ENCODE data around the gene MTPN.
A peak's percentile ranks its signal among the peaks of the same experiment; 100 is the strongest.

The MTPN gene

DNA sequence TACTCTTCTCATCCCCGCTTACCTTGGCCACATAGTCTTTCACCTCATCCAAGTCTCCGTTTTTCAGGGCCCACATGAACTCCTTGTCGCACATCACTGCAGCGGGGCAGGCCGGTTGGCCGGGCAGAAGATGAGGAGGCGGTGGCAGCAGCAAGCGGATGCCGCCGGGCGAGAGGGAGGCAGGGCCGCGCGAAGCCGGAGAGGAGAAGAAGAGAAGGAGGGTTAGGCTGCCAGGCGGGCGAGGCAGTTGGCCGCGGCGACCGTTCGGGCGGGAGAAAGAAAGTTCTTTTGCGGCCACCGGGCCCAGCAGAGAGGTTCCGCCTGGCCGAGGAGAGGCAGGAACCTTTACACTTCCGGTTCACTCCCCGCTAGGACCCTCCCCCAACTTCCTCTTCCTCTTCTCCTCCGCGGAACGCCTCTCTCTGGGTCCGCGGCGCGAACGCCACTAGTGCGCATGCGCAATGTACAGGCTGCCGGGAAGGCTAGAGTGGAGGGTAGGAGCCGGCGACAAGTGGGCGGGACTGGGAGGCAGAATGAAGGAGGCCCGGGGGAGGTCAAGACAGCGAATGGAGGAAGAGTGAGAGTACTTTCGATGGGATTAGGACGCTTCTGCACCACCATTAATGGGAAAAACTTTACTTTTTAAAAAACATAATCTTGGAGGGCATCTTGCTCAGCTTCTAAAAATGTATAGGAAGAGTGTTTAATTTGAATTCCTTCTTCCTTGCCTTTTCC, at the start of gene MTPN:
Gene MTPN, minus strand, starts transcription at position 353 of the 735 bp plus-strand sequence. Its CDS starts 259 bp downstream, at position 94.
- DNase-seq: peak; percentile 97

DNA sequence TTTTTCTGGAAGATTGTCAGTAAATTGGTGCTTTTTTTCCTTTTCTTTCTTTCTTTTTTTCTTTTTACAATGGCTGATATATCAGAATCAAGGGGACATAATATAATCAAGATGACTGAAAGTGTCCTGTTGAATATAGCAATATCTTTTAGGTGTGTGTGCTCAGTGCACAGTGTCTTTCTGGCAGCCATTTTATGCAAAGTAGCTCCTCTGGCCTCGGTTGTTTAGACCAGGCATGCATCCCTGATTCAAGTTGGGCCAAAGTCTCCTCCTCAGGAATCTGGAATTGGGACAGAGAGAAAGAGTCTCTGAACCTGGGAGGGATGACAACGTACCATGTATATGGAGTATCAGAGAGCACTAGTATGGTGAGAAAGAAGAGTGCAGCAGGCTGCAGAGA, 49.0 kb upstream of the MTPN start:
- no peak for DNase-seq

GRCh38 chr7:136023134-136023869, 46.1 kb upstream of the MTPN start:
- peak; percentile 97 for DNase-seq

DNA sequence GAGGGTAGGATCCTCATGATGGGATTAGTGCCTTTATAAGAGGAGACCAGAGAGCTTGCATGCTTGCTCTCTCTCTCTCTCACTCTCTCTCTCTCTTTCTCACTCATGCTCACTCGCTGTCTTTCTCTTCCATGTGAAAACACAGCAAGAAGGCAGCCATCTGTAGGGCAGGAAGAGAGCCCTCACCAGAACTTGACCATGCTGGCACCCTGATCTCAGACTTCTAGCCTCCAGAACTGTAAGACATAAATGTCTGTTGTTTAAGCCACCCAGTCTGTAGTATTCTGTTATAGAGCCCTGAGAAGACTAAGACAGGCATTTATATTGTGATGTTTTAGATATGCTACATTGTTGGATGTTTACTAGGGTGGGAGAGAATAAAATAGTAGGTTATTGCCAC, 43.4 kb upstream of the MTPN start:
- no peak for DNase-seq

GRCh38 chr7:136018104-136018503, 40.9 kb upstream of the MTPN start:
- DNase-seq: no peak

- DNase-seq: no peak
Measured at GRCh38 chr7:136016649-136017395, 39.7 kb upstream of the MTPN start.

GRCh38 chr7:136015638-136016037, 38.5 kb upstream of the MTPN start:
- no peak for DNase-seq

DNA sequence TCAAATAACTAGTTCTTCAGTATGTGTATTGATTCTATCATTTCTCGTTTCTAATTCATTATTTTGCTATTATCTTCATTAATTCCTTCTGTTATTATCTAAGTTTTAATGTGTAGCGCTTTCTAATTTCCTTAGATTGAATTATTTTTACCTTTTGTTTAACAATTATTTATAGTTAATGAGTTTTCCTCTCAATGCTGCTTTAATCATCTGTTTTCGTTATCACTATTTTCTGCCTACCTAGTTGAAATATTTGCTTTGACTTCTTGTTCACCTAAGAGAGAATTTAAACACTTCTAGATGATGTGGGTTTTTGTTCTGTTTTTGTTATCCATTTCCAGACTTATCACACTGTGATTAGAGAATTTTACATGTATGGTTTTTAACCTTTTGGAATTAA, 37.5 kb upstream of the MTPN start:
- DNase-seq: no peak

- DNase-seq: no peak
Measured at GRCh38 chr7:136012238-136012637, 35.1 kb upstream of the MTPN start.

- peak; percentile 34 for DNase-seq
Measured at GRCh38 chr7:136009488-136010079, 32.4 kb upstream of the MTPN start.

GRCh38 chr7:136006208-136006607, 29.0 kb upstream of the MTPN start:
- DNase-seq: no peak

DNA sequence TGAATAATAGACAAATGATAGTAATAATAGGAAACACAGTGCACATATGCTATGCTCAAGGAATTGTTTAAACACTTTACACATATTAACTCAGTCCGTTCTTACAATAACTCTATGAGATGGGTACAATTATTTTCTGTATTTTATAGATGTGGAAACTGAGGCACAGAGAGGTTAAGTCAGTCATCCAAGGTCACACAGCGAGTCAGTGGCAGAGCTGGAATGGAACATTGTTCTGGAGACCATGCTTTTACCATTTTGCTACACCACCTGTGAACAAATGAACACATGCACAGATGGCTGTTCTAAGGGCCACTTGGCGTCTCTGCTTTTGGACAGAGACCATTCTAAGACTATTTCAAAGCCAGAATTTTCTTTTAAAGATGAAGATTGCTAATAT, 26.9 kb upstream of the MTPN start:
- no peak for DNase-seq

DNA sequence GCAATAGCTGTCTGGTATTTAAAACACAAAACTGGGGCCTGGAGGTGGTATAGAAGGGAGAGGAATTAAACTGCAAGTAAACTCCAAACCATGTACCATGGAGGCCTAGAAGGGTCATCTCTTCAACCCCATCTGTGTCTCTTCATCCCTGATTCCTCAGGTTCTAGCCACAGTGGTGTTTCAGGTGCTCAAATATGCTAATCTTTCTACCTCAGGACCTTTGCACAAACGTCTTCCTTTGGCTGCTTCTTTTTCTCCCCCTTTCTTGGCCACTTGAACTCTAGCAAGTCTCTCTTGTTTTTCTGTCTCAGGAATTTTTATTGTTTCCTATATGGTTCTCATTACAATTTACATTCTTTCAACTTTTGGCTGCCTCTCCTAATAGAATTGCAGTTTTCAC, 25.6 kb upstream of the MTPN start:
- DNase-seq: no peak

DNA sequence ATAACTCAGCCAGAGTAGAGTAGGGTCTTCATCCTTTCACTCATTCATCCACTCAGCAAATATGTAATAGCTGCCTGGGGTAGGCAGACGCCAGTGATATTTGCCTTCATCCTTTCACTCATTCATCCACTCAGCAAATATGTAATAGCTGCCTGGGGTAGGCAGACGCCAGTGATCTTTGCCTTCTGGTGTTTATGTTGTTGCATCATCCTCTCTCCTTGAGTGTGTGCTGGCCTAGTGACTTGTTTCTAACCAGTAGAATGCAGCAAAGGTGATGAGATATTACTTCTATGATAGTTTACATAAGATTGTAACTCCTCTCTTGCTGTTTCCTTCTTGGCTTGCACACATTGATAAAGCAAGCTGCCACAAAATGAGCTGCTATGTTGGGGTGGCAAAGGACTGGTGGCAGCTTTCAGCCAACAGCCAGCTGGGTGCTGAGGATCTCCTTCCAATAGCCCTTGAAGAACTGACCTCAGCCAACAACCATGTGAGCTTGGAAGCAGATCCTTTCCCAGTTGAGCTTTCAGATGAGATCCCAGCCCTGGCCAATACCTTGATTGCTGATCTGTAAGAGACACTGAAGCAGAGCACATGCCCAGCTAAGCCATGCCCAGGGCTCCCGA, 23.2 kb upstream of the MTPN start:
- DNase-seq: no peak

GRCh38 chr7:135998081-135998480, 20.9 kb upstream of the MTPN start:
- DNase-seq: no peak

GRCh38 chr7:135995748-135996147, 18.6 kb upstream of the MTPN start:
- DNase-seq: no peak

- DNase-seq: no peak
Measured at GRCh38 chr7:135994466-135995205, 17.5 kb upstream of the MTPN start.

- no peak for DNase-seq
Measured at GRCh38 chr7:135993950-135994349, 16.8 kb upstream of the MTPN start.

DNA sequence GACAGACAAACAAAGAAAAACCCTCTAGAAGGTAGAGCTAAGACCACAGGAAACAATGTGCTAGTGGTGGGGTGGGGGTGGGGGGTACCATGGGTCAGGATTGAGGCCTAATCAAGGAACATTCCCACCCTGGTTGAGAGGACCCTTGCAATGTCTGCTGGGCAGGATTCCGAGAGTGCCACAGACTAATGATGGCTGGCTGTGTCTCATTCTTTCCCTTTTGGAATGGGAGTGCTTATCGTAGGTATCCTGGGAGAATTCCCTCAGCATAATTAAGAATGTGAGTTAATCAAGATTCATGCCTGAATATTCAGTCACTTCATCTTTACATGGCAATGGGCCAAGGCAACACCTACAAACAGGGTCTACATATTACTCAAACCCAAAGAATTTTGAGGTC, 14.7 kb upstream of the MTPN start:
- no peak for DNase-seq

GRCh38 chr7:135991322-135991721, 14.2 kb upstream of the MTPN start:
- DNase-seq: no peak

DNA sequence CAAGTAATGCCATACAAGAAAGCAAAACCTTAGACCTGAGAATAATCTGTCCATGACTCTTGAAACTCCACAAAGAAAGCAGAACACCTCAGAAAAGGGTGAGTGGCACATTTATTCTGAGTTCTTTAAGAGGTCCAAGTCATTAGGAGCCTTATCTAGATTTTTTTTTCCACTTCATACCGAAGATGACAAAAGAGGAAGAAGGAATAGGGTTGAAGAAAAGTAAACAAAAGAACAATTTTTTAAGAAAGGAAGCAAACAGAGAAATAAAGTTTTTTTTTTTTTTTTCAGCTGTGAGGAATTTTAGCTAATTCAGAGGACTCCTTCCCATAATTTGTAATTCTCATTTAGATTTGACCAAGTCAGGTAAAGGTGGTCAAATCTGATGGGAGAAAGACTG, 13.1 kb upstream of the MTPN start:
- DNase-seq: no peak

DNA sequence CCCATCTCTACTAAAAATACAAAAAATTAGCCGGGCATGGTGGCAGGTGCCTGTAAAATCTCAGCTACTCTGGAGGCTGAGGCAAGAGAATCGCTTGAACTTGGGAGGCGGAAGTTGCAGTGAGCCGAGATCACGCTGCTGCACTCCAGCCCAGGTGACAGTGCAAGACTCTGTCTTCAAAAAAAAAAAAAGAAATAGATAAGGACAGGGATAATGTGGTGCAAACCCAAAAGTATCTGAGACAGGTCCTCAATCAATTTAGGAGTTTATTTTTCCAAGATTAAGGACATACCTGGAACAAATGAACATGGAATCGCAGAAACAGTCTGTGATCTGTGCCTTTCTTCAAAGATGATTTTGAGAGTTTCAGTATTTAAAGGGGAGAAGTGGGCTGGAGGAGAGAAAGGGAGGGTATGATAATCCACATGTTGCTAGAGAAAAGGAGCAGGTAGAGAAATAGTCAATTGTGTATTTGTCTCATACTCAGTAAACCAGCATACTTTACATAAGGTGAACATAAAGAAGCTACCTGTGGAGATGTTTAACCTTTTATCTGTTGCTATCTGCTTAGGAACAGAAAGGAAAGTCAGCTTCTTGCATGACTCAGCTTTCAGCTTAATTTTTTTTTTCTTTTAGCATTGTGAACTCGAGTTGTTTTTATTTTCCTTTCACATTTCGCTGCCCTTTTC, 4.9 kb upstream of the MTPN start:
- no peak for DNase-seq

Measured in DMS153 (cell line).